Testis (tissue), 2 donors: ENCODE measurements around the gene SPRED3.

Experiments
- CTCF ChIP-seq, 3 experiments: fragments of 450-650 bp in 2 of 3; fragments of 200-600 bp in 1 of 3; sonication (generic) in 1 of 3; IDR thresholded peaks; one replicate each; pipeline ENCODE4 v1.5.1; 2016 to 2019; ENCODE audit warnings: antibody characterized with exemption in 3 of 3, mild to moderate bottlenecking in 2 of 3, moderate library complexity in 1 of 3
- POLR2A ChIP-seq: fragments of 450-650 bp; IDR thresholded peaks from one replicate; pipeline ENCODE4 v1.6.1; 2017; ENCODE audit warnings: antibody characterized with exemption, mild to moderate bottlenecking, moderate library complexity

DNA sequence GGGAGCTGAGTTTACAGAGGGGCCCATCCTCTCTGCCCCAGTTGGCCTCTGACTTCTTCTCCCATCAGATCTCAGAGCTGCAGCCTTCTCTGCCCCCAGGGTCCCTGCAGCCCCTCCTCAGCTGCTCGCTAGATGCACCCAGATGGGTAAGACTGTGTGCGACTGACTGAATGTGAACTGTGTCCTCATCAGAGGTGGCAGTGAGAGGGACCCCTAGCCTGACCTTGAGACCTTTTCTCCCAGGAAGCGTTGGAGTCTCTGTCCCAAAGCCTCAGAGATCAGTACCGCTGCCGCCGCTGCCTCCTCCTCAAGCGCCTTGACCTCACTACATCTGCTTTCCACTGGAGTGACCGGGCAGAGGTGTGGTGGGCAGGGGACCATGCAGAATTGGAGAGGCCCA is 16.8 kb downstream of the SPRED3 start:
- TF ChIP-seq CTCF (IDR thresholded peaks at IDR 0.05): no peak
- TF ChIP-seq POLR2A: no peak
